K562 (cell line): ENCODE results near the gene CDKN2C. TPM values are rescaled to one million over a fixed set of nuclear protein-coding genes. Genes with fewer than 3 reads are reported as not detected.

Source experiments
- BDP1 ChIP-seq: IDR thresholded peaks from 3 replicates; pipeline ENCODE4 v1.6.1; 2011; ENCODE audit not compliant: insufficient read length, insufficient read depth
- CBFA2T2 ChIP-seq: fragments of 450-650 bp; conservative IDR thresholded peaks from 2 replicates; pipeline ENCODE4 v1.6.1; 2017; ENCODE audit warnings: mild to moderate bottlenecking
- CREB3 ChIP-seq: fragments of 450-650 bp; conservative IDR thresholded peaks from 2 replicates; pipeline ENCODE4 v1.6.1; 2016; ENCODE audit warnings: missing genetic modification characterization, low read depth, mild to moderate bottlenecking, missing compliant biosample characterization, moderate library complexity
- FOSL1 ChIP-seq: fragments of 200-800 bp; sonication (Bioruptor generic); conservative IDR thresholded peaks from 2 replicates; pipeline ENCODE4 v1.6.1; 2016; ENCODE audit warnings: missing genetic modification characterization, missing compliant biosample characterization
- FUS ChIP-seq: fragments of 200-400 bp; formaldehyde crosslinking; optimal IDR thresholded peaks from 2 replicates; pipeline ENCODE3; 2017; ENCODE audit warnings: low read depth, low read length
- GABPB1 ChIP-seq: sonication (generic); formaldehyde crosslinking; IDR thresholded peaks from 2 replicates; pipeline ENCODE4 v1.8.0; 2022; ENCODE audit warnings: mild to moderate bottlenecking, missing genetic modification reagents
- KAT2B ChIP-seq: IDR thresholded peaks from one replicate; pipeline ENCODE4 v1.6.1; 2012; ENCODE audit warnings: low read depth, mild to moderate bottlenecking, control low read depth, inconsistent platforms, low read length, moderate library complexity
- LCOR ChIP-seq: sonication (generic); formaldehyde crosslinking; IDR thresholded peaks from 2 replicates; pipeline ENCODE4 v1.8.0; 2022; ENCODE audit warnings: mild to moderate bottlenecking, missing genetic modification reagents
- NCOA1 ChIP-seq: fragments of 450-650 bp; IDR thresholded peaks from 2 replicates; pipeline ENCODE4 v1.6.1; 2016; ENCODE audit warnings: low read depth
- SP1 ChIP-seq: sonication (generic); formaldehyde crosslinking; IDR thresholded peaks from 2 replicates; pipeline ENCODE4 v1.8.1; 2022; ENCODE audit warnings: mild to moderate bottlenecking, missing genetic modification reagents
- THAP7 ChIP-seq: fragments of 250-450 bp; sonication (Bioruptor Pico); IDR thresholded peaks from 2 replicates; pipeline ENCODE4 v1.5.0; 2021
- TOE1 ChIP-seq, 2 experiments: fragments of 450-650 bp in 1 of 2; sonication (generic) in 1 of 2; formaldehyde crosslinking in 1 of 2; IDR thresholded peaks; 2 replicates each; pipeline versions ENCODE4 v1.7.1 to v1.8.0; 2016 to 2022; ENCODE audit warnings: borderline replicate concordance in 2 of 2, mild to moderate bottlenecking in 2 of 2, antibody characterized with exemption in 1 of 2, inconsistent platforms in 1 of 2, low read depth in 1 of 2, missing genetic modification reagents in 1 of 2, moderate library complexity in 1 of 2
- ZBTB43 ChIP-seq: sonication (generic); formaldehyde crosslinking; IDR thresholded peaks from 2 replicates; pipeline ENCODE4 v1.8.0; 2023; ENCODE audit warnings: mild to moderate bottlenecking, missing genetic modification reagents
- ZNF217 ChIP-seq: sonication (generic); formaldehyde crosslinking; IDR thresholded peaks from 2 replicates; pipeline ENCODE4 v1.8.0; 2022; ENCODE audit warnings: mild to moderate bottlenecking, missing genetic modification reagents
- ZNF318 ChIP-seq, 2 experiments: fragments of 450-650 bp; IDR thresholded peaks; 2 replicates each; pipeline ENCODE4 v1.6.1; 2016; ENCODE audit warnings: mild to moderate bottlenecking in 2 of 2, borderline replicate concordance in 1 of 2, low read depth in 1 of 2, moderate library complexity in 1 of 2
- ZNF699 ChIP-seq: fragments of 250-450 bp; sonication (Bioruptor Pico); IDR thresholded peaks from 2 replicates; pipeline ENCODE4 v1.8.0; 2021; ENCODE audit warnings: mild to moderate bottlenecking, moderate library complexity; ENCODE audit not compliant: insufficient replicate concordance
- polyA plus RNA-seq, 8 experiments: library from polyadenylated mRNA; depleted of rRNA in 4 of 8; stranded (reverse) in 5 of 8; unstranded in 3 of 8; fragments of >200 nt; fragmentation: Nextera tagmentation in 2 of 8; fragmentation: Illumina TruSeq in 1 of 8; extraction: Ambion mirVana in 2 of 8; extraction: Trizol in 1 of 8; gene quantifications; 2 replicates each; pipeline versions ENCODE4 v1.2.1 to v1.2.3, GENCODE V29; 2011 to 2014; ENCODE audit warnings: inconsistent platforms in 1 of 8, missing spikeins in 1 of 8
- total RNA-seq, 7 experiments: library from RNA; depleted of rRNA in 6 of 7; stranded (reverse); fragments of >200 nt in 6 of 7; fragmentation: Illumina TruSeq in 2 of 7; extraction: Trizol in 2 of 7; gene quantifications; 2 replicates each; pipeline versions ENCODE4 v1.2.1 to v1.2.3, GENCODE V29; 2011 to 2021; ENCODE audit warnings: low replicate concordance in 1 of 7

CDKN2C gene
- total and polyA plus RNA-seq, 9 of the 15 experiments (the other 6 are each of a cell fraction or from before 2014, with no cell fraction given) = 11.9 to 74.3 (median 45.9) TPM

DNA sequence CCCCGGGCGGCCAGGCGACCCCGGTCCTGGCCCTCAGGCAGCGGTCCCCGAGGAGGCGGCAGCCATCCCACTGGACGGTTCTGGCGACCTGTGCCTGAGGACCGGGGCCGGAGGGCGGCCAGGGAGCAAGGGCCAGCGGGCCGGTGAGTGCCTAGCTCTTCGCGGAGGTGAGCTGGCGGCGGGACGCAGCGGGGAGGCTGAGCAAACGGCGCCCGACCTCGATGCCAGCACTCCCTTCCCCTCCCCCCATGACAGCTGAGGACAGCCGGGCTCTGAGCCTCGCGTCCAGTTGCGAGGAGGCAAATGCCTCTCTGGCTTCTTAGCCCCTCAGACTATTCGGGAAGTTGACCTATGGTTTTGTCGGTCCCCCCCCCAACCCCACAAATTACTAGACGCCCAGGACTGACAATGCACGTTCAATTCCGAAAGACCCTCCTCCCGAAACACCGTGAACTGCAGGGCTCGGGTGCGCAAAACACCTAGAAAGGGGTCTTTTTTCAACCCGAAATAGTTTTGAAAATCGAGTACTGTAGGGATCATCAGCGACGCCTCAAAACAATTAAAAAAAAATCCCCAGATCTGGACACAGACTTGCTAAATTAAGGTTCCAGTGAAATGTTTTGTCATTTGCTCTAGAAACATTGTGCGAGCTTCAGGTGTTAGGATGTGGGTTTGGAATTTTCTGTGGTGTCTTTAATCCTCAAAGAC is 8.3 kb downstream of the CDKN2C start (continued):
- no peak; the same call in 1 of the 2 replicates for TF ChIP-seq GABPB1 (CRISPR knock-in tag)
- TF ChIP-seq SP1 (CRISPR knock-in tag) = no peak
- no peak for TF ChIP-seq CREB3 (tag)
- no peak for TF ChIP-seq LCOR
- no peak for TF ChIP-seq CBFA2T2
- no peak for TF ChIP-seq ZNF699
- TF ChIP-seq ZBTB43 = no peak
- no peak for TF ChIP-seq FOSL1
- TF ChIP-seq ZNF318 (IDR thresholded peaks at IDR 0.05; ENCODE audit: borderline replicate concordance in 1 of 2, low read depth in 1 of 2) = no peak
- TF ChIP-seq ZNF217 = no peak
- no peak; the same call in 1 of the 2 replicates for TF ChIP-seq NCOA1
- no peak for TF ChIP-seq THAP7 (CRISPR knock-in tag)
- no peak for TF ChIP-seq FUS
- no peak for TF ChIP-seq KAT2B
- no peak for TF ChIP-seq BDP1
- TF ChIP-seq TOE1 (IDR thresholded peaks at IDR 0.05; ENCODE audit: borderline replicate concordance) = no peak; the same call in 1 of the 2 replicates
- no peak for TF ChIP-seq TOE1 (CRISPR knock-in tag; IDR thresholded peaks at IDR 0.05; ENCODE audit: borderline replicate concordance, low read depth)
